Colonic mucosa (tissue), 4 donors: Measurements from ENCODE around the gene ATP9A. TPM values are rescaled to one million over a fixed set of nuclear protein-coding genes. Genes with fewer than 3 reads are reported as not detected.

ENCODE experiments used
- DNase-seq: peaks from one replicate; pipeline ENCODE4 v3.0.0-alpha.2; 2020
- H3K27ac ChIP-seq: fragments of 200-600 bp; one replicate; pipeline ENCODE4 v1.8.0; 2021
- H3K27me3 ChIP-seq: fragments of 200-600 bp; one replicate; pipeline ENCODE4 v1.8.0; 2021
- H3K36me3 ChIP-seq: fragments of 200-600 bp; one replicate; pipeline ENCODE4 v1.8.0; 2021
- H3K4me1 ChIP-seq: fragments of 200-600 bp; one replicate; pipeline ENCODE4 v1.8.0; 2021; ENCODE audit warnings: mild to moderate bottlenecking
- H3K4me3 ChIP-seq: fragments of 200-600 bp; one replicate; pipeline ENCODE4 v1.8.0; 2021
- H3K9ac ChIP-seq, 2 donors: one replicate each; pipeline ENCODE4 v1.7.0; 2013; ENCODE audit warnings: control low read depth in 2 of 2, low read depth in 2 of 2, low read length in 2 of 2
- H3K9me3 ChIP-seq: fragments of 200-600 bp; one replicate; pipeline ENCODE4 v1.8.0; 2021
- intact Hi-C: fragments of 100-400 bp; cut with DNase I; formaldehyde crosslinking; loops from one replicate; pipeline ENCODE4 v1.14.1; 2022
- total RNA-seq, 2 donors: library from RNA; stranded (reverse); fragmentation: NEBNext Ultra II Directional in 1 of 2; extraction: Animal tissue kit (Norgen Biotek cat#: 25700) in 1 of 2; gene quantifications; one replicate each; pipeline ENCODE4 v1.2.1, GENCODE V29; 2021
- TF ChIP-seq, protein P1 (sequence below): fragments of 200-600 bp; IDR thresholded peaks from one replicate; pipeline ENCODE4 v1.8.0; 2022; ENCODE audit warnings: antibody characterized with exemption, mild to moderate bottlenecking
- donor health status: healthy.
- donor health status: DM: no; HTN: no; CAD: no.
- donor health status: DM: no; HTN: no; CAD: no.

ATP9A gene
- total RNA-seq, 2 donors from 2014 or later: 40.2 to 70.1 TPM

DNA sequence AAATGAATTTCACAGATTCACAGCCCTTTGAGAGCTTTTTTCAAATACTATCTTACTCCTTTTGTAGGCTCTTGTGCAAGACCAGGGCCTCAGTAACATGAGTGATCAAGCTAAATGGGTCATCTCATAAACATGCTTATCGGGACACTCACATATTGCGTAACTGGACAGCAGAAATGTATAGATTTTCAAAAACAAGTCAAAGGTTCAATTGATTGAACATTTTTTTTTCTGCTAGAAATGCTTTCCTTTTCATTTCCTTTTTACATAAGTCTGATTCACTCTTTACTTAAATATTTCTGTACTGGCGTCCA lies 42.8 kb upstream of the ATP9A start:
- Histone ChIP-seq H3K36me3 (no peaks in the 10 kb centered on the region), H3K4me1 (no peaks in the 10 kb centered on the region), H3K9ac (no peak overlapping the region), H3K27me3 (no peaks in the 10 kb centered on the region), H3K27ac (no peak overlapping the region), H3K4me3 (no peak overlapping the region), H3K9me3 (no peaks in the 10 kb centered on the region)
- DNase-seq: no peak
- intact Hi-C loops: no loop called here
- TF ChIP-seq, protein P1, sequence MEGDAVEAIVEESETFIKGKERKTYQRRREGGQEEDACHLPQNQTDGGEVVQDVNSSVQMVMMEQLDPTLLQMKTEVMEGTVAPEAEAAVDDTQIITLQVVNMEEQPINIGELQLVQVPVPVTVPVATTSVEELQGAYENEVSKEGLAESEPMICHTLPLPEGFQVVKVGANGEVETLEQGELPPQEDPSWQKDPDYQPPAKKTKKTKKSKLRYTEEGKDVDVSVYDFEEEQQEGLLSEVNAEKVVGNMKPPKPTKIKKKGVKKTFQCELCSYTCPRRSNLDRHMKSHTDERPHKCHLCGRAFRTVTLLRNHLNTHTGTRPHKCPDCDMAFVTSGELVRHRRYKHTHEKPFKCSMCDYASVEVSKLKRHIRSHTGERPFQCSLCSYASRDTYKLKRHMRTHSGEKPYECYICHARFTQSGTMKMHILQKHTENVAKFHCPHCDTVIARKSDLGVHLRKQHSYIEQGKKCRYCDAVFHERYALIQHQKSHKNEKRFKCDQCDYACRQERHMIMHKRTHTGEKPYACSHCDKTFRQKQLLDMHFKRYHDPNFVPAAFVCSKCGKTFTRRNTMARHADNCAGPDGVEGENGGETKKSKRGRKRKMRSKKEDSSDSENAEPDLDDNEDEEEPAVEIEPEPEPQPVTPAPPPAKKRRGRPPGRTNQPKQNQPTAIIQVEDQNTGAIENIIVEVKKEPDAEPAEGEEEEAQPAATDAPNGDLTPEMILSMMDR: no peak

DNA sequence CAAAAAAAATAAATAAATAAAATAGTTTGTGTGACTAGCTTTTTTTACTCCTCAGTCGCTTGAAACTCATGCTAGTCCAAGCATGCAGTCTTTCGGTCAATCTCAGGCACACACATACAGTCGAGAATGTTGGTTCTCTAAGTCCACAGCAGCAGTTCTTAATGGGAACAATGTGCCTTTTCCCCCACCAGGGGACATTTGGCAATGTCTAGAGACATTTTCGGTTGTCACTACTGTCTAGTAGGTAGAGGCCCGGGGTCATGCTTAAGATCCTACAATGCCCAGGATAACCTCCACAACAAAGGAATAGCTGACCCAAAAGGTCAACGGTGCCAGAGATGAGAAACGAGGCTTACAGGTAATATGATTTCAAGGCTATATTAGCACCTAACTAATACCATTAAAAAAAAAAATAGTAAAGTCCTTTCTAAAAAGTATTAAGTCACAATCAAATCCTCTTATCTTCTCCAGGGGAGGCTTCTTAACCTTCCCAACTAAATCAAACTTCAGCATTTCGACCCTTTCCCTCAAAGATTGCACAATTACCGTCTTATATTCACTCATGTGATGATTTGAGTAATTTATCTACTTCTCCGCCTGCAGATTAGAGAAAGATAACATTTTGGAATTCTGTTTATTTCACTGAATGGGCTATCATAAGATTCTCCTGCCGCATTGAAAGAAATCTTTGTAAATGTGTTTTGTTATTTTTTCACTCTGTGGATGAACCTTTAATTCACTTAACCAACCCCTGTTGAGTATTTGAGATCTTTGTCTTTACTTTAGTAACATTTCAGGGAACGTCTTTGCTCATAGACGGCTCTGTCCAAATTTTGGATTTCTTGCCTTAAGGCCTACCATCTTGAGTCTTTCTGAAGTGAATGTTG lies 42.2 kb upstream of the ATP9A start:
- no peak overlapping the region for H3K9ac ChIP-seq
- no peaks in the 10 kb centered on the region for H3K4me1 ChIP-seq
- H3K9me3 ChIP-seq: no peaks in the 10 kb centered on the region
- intact Hi-C loops: no loop called here
- DNase-seq: no peak
- H3K27me3 ChIP-seq: no peaks in the 10 kb centered on the region
- H3K36me3 ChIP-seq: no peaks in the 10 kb centered on the region
- H3K4me3 ChIP-seq: no peak overlapping the region
- TF ChIP-seq, protein P1: no peak
- H3K27ac ChIP-seq: no peak overlapping the region

DNA sequence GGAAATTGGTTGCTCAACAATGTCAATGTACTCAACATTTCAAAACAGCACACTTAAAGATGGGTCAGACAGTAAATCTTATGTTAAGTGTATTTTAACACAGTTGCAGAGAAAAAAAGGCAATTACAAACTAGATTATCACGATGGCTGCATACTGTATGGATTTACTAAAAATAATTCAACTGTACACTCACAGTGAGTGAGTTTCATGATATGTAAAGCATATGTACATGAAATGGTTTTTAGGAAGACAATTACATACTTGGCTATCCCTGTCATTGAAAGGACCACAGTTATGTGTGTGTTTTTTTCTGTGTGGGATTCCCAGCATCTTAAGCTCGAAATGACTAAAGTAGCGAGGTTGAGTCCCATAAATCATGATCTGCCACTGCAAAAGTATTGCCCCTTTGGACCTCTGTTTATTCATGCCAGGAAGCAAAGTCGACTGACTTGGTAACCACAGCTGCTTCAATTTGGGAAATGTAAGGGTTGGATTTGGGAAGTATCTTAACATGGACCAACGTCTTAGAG lies 39.6 kb upstream of the ATP9A start:
- H3K4me1 ChIP-seq: no peaks in the 10 kb centered on the region

DNA sequence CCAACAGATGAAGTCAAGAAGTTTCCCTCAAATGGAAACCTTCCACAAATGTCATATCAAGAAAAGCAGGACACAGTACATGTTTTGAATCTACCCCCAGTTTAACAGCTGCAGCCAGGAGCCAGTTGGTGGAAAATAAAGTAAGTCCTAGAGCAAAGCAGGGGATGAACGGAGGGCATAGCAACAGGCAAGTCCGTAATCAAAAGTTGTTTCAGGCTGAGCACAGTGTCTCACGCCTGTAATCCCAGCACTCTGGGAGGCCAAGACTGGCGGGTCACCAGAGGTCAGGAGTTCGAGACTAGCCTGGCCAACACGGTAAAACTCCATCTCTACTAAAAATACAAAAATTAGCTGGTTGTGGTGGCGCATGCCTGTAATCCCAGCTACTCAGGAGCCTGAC lies 36.6 kb upstream of the ATP9A start:
- TF ChIP-seq, protein P1: no peak
- H3K4me1 ChIP-seq: peaks cover 6% of the 10 kb centered on the region
- peaks cover 26% of the 10 kb centered on the region for H3K27me3 ChIP-seq
- no peaks in the 10 kb centered on the region for H3K36me3 ChIP-seq
- no peak for DNase-seq
- intact Hi-C loops: no loop called here
- no peak overlapping the region for H3K4me3 ChIP-seq
- no peak overlapping the region for H3K9ac ChIP-seq
- no peak overlapping the region for H3K27ac ChIP-seq
- no peaks in the 10 kb centered on the region for H3K9me3 ChIP-seq

More for the DNA sequence above, 39.6 kb upstream of the ATP9A start:
- Histone ChIP-seq H3K9ac (no peak overlapping the region), H3K4me3 (no peak overlapping the region), H3K27me3 (no peaks in the 10 kb centered on the region), H3K9me3 (no peaks in the 10 kb centered on the region), H3K36me3 (no peaks in the 10 kb centered on the region), H3K27ac (no peak overlapping the region)
- intact Hi-C loops: no loop called here
- TF ChIP-seq, protein P1: no peak
- no peak for DNase-seq

DNA sequence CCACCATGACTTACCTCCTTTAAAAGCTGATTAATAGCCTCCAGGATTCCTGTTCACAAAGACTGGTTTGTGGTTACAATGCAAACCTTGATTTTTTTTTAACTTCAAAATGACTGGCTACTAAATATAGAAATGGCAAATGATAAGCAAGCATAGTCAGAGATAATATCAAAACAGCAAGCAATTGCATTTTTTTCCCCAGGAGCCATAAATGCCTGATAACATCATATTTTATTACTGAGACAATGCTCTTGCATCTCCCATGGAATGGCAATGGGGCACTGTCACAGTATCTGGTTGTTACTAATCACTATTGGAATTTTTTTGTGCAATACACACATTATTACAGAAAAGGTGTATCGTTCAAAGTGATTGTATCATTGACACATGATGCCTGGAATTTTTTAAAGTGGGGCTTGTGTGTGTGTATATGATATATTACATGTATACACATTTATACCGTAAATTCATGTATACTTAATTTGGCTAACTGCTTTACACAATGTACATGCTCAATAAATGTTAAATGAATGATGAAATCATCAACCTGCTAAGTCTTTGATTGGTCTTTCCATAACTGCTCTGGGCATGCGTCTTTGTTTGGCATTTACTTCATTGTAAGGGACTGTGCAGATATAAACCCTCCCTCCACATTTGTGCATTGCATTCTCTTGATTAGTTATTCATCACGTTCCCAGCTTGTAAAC lies 35.1 kb upstream of the ATP9A start:
- Histone ChIP-seq H3K9me3 (no peaks in the 10 kb centered on the region), H3K36me3 (no peaks in the 10 kb centered on the region), H3K9ac (no peak overlapping the region), H3K27ac (no peak overlapping the region), H3K27me3 (peaks cover 27% of the 10 kb centered on the region), H3K4me1 (peaks cover 6% of the 10 kb centered on the region), H3K4me3 (no peak overlapping the region)
- TF ChIP-seq, protein P1: no peak
- intact Hi-C loops: no loop called here
- no peak for DNase-seq
